HG03469 (cell line): ENCODE measurements around the gene GNG7.

Source experiments
- ATAC-seq: cut with Tn5 transposase; IDR thresholded peaks from one replicate; pipeline ENCODE4 v1.9.1; 2021; ENCODE audit warnings: mild to moderate bottlenecking, moderate library complexity, moderate number of reproducible peaks; ENCODE audit not compliant: unreplicated experiment

Gene GNG7

DNA sequence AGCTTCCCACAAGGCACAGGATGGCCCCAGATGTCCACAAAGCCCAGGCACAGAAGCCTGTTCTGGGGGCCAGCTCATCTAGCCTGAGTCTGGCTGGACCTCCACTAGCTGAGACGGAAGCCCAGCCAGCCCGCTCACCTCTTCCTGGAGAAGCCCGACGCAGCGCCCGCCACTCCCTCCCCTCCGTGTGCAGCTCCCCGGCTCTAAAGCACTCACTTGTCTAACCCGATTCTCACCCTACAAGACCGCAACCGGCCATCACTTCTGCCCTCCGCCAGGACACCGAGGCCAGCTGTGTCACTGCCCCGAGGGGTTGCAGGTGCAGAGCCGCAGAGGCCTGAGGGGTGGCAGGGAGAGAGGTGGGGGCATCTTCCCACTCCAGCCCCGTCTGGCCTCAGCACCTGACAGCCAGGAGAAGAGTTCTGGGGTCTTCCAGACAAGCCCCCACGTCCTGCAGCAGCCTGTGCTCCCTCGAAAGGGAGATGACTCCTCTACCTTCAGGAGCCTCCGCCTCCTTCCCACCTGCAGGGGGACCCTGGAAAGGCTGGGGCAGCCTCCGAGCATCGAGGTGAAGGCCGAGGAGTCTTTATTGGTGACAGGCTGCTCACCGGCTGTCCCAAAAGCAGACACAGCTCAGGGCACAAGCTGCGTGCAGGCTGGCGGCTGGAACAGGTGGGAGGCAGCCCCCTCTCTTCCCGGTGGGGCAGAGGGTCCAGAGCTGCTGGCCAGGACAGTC, 24.6 kb upstream of the GNG7 start:
- ATAC-seq: no peak

DNA sequence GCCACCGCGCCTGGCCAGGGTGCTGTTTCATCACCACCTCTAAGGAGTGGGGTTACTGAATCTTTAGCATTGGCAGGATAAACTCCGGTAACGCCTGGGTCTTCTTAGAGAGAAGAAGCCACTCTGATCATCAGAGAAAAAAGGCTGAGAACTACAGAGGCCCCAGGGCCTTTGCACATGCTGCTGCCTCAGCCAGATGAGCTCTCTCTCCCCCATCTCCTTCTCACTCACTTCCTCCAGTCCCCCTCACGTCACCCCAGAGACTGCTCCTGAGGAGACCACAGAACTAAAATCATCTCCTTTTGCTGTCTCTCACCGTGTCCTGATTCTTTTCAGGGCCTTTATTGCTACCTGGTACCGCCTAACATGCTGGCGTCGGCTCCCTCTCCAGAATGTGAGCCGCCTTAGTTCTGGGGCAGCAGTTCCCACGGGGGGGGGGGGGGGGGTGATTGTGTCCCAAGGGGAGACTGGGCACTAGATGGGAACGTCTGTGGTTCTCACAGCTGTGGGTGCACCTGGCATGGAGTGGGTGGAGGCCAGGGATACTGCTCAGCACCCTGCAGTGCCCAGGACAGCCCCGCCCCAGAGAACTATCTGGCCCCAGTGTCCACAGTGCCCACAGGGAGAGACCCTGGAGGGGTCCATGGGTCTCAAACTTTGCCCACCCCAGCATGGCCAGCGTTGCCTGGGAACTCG, 23.8 kb upstream of the GNG7 start:
- ATAC-seq: no peak

DNA sequence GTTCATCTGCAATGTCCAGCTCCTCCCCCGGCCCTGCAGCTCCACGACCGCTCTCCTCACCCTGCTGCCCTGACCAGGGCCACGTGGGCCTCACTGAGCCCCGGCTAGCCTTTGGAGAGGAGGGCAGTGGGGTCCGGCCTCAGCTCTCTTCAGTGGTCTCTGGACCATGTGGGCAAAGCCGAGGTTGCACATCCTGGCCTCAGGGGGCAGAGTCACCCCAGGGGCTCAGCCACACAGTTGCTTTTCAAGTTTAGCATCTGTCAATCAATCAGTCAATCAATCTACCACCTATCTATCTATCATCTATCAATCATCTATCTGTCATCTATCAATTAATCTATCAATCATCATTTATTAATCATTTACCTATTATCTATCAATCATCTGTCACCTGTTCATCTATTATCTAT, 21.7 kb upstream of the GNG7 start:
- no peak for ATAC-seq

DNA sequence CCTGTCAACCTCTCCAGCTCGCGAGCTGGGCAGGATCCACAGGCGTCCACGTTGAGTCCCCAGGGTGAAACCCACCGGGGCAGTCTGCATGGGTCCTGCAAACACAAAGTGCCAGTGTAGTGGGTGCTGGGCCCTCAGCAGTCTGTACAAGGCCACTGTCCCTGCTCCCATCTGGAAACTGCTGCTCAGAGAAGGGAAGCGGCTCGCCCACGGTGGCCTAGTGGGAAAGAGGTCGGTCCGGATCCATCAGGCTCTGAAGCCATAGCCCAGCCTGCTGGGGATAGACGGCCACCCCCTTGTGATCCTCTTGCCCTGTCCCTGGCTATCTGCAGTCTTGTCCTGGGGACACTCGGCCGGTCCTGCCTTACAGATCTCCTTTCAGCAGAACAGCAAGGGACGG, 21.3 kb upstream of the GNG7 start:
- ATAC-seq: no peak

DNA sequence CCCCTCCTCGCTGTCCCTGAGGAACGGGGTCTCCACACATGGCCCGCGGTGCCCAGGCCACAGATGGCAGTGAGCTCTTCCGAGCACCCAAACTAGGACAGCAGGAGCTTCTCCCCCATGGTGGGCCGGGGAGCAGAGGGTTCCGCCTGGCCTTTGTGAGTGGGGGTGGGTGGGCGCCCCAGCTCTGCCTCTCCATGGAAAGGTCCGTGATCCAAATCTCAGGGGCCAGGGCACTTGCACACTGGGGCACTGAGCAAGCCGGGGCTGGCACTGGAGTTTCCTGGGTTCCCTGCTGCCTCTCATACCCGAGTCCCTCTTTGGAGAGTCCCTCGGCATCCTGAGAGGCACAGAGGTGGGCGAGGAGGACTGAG, 20.8 kb upstream of the GNG7 start:
- ATAC-seq: no peak

DNA sequence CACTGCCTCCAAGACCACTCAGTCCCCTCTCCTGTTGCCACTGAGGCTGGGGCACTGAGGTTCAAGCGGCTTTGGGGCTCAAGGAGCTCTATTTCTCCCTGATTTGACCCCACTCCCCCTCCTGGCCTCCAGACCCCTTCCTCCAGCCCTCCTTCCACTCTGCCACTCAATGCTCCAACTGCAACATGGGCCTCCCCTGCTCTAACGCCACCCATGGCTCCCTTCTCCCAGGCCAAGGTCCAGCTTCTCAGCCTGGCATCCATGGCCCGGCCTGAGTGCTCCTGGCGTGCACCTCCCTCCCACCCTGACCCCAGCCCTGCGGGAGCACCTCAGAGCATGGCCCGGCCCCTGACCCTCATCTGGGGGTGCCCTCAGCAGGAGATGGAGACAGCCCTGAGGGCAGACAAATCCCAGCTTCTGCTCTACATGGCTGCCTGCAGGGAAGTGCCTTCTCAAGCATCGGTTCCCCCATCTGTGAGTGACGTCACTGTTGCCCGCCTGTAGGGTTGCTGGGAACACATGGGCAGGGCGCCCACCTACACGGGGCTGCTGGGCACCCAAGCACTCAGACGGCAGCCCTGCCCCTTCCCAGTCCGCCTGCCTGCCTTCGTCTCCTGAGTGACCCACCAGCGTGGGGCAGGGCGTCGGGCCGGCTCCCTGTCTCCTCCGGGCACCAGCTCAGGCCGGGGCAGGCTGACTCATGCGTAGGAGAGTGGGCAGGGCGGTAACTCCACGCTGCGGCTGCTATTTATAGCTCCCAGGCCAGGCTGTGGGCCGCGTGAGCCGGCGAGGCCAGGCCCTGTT, 20.2 kb upstream of the GNG7 start:
- no peak for ATAC-seq

DNA sequence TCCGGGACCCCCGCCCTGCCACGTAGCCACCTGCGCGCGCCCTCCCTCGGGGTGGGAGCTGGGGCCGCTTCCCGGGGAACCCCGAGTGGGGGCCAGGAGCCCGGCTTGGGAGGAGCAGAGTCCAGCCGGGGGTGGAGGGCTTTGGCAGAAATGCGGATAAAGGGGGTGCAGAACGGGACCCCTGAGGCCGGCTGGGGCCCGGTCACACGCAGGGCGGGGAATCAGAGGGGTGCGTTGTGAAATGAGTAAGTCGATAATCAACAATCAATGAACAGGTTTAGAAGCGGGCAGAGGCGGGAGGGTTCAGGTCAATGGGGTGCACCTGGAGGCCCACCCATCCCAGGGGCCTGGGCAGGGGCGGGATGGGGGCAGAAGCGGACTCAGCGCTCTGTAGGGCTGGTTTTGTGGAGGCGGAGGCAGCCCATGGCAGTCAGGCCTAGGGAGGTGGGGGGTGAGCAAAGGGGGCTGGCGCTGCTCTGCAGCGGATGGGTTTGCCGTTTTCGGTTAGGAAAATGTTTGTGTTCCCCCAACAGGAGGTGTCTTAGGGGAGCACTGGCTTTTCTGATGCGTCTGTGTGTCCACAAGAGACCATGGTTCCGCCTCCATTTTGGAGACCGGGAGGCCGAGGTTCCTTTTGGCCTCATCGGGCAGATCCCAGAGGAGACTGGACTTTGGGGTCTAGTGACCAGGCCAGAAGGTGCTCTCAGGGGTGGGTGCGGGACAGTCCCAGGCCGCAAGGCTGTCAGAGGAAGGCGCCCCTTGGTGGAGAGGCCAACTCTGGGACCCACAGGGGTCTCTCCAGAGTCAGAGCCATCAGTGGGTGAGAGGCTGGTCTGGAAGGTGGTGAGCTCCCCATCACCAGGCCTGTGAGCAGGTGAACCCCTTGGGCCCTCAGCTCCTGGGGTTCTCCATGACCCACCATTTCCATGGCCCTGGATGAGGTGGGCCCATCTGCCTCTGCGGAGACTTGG, 19.4 kb upstream of the GNG7 start:
- ATAC-seq: no peak

DNA sequence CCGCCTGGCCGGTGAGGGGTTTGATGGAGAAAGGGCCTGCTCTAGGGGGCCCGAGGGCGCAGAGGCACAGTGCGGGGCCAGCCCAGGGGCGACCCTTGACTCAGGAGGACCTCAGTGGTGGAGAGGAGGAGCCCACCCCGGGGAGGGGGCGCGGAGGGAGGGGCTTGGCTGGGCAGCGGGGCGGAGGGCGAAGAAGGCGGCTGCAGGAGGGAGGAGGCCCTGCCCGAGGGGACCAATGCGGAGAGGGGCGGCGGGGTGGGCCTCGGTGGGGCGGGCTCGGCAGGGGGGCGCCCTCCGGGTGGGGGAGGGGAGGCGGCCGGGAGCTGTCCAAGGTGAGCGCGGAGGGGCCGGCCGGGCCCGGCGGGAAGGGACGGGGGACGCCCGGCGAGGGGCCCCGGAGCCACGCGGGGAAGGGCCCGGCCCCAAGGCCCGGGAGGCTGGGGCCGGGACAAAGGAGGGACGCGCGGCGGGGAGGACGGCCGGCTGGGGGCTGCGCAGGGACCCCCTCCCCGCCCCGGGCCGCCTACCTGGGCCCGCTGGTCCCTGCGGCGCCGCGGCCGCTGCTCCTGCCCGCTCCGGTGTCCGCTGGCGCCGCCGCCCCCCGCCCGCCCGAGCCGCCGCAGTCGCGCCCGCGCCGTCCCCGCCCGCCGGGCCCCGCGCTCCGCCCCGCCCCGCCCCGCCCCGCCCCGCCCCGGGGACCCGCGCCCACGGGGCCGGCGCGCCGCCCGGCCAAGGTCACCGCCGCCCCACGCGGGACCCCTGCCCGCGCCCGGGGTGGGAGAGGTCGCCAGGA, 18.5 kb upstream of the GNG7 start, which contains the start of gene DIRAS1:
TSS of gene DIRAS1 (minus strand) at position 596 of the 793 bp plus-strand sequence. CDS start 3,566 bp downstream, outside the sequence.
- ATAC-seq: no peak

DNA sequence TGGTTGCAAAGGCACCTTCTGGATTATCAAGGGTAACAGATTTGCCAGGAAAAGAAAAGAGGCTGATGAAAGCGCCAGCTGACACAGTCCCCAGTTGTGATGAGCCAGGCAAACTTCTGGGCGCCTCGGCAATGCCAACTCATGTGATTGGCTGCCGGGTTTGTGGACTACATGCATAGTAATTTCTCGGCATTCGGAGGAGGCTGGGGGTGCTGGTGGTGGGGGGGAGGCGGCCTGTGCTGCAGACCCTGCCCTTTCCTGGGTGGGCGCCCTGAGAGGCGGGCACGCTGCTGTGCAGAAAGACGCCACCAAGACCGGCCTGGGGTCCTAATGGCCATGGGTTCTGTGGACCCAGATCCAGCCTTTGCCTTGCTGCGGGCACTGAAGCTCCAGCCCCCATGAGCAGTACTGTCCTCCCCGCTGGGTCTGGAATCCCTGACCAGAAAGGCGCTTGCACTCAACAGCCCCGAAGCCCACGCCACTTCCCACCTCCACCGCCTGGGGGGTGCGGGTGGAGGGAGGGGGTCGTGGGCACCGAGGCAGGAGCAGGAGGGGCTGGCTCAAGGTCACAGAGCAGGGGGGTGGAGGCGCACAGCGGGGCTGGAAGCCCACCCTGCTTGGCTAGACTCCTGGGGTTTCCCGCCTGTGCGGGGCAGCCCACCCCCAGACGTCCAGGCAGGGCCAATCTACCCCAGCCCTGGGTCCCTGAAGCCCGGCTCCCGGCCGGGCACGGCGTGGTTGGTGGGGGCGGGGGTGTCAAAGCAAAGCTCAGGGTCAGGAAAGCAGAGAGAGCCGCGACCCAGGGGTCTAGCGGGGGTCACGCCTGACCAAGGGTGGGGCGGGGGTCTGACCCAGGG, 17.7 kb upstream of the GNG7 start:
- no peak for ATAC-seq

DNA sequence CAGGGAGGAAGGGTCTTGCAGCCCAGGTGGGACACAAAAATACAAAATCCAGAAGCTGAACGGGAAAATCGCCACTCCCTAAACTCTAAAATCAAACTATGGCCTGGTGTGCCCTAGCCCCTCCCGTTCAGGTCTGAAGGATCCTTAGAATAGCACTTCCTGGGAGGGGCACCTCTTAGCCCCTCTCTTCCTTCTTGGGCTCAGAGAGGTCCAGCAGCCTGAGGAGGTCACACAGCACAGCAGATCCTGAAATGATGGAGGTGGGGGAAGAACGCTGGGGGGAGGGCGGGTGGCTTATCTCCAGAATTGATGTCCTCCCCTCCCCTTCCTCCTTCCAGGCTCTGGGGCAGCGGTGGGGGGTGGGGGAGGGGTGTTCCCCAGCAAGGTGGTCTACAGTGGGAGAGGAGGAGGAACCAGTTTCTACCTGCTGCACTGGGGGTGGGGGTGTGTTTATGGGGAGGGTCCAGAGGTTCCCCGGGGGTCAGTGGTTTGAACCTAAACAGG, 16.8 kb upstream of the GNG7 start:
- ATAC-seq: no peak

DNA sequence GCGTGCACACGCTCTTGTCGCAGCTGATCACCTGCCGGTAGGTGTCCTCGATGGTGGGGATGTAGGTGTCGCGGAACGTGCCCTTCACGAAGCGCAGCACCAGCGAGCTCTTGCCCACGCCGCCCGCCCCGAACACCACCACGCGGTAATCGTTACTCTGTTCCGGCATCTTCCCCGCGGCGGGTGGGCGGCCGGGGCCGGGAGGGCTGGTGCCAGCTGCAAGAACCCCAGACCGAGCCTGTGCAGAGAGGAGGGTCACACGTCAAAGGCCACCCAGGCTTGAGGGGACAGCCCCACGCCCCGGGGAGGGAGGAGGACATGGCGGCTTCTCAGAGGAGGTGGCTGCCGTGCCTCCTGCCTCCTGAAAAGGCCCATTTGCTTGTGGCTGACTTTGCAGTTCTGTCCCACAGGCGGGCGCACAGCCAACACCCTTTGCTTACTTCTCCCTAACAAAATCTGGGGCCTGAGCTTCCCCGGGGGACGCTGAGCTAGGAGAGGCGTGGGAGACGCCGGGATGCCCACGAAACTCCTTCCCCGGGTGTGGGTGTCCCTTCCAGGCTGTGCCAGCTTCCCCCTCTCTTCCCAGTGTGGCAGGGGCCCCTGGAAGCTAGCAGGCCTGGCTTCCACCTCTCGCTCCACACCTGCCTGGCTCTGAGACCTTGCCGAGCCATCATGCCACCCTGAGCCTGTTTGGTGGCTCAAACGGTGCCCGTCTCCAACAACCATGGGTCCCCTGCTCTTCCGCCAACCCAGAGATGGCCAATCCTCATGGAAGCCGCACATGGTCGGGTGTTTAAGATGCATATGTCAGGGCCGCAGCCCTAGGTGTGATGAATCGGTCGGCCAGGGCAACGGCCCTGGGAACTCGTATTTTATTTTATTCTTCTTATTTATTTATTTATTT, 15.4 kb upstream of the GNG7 start:
- no peak for ATAC-seq

DNA sequence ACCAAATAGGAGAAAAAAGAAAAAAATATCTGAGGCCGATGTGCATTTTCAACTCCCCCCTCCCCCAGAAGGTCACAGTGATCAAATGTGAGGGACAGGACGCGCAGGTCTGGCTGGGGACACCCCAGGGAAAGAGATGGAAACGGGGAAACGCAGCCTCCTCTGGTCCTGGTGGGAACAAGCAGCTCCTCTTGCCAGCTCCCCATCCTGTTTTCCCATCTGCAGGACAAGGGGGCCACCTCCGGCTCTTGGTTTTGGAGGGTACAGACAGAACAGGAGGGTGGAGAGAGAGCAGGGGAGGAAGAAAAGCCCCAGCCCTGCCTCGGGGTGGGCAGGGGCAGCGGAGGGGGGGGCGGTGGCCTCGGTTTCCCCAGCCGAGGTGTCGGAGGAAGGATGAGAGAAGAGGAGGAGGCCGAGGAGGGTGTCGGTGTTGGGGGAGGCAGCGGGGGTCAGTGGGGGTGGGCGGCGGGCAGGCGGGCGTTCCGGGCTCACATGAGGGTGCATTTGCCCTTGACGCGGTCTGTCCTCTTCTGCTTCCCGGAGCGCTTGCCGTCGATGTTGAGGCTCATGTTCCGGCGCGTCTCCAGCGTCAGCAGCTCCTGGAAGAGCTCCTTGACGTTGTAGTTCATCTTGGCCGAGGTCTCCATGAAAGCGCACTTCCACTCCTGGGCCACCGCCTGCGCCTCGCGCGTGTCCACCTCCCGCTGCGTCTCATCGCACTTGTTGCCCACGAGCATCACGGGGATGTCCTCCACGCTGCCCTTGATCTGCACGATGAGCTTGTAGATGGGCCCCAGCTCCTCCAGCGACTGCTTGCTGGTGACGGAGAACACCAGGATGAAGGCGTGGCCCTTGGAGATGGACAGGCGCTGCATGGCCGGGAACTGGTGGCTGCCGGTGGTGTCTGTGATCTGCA, 14.5 kb upstream of the GNG7 start:
- ATAC-seq: no peak

DNA sequence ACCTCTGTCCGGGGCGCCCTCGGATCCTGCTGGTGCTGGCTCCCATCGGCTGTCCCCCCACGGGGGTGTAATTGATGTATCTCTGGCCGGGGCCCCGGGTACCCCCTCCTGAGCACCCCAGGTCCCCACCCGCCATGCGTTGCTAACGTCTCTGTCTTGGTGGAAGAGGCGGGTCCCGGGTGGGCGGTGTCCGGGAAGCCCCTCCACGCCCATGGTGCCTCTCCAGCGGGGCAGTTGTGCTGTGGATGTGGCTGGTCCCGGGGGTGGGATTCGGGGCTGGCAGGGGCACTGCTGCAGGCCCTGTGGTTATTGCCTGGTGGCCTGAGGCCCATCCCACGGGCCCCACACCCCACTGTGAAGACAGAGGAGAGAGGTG, 13.8 kb upstream of the GNG7 start:
- no peak for ATAC-seq

DNA sequence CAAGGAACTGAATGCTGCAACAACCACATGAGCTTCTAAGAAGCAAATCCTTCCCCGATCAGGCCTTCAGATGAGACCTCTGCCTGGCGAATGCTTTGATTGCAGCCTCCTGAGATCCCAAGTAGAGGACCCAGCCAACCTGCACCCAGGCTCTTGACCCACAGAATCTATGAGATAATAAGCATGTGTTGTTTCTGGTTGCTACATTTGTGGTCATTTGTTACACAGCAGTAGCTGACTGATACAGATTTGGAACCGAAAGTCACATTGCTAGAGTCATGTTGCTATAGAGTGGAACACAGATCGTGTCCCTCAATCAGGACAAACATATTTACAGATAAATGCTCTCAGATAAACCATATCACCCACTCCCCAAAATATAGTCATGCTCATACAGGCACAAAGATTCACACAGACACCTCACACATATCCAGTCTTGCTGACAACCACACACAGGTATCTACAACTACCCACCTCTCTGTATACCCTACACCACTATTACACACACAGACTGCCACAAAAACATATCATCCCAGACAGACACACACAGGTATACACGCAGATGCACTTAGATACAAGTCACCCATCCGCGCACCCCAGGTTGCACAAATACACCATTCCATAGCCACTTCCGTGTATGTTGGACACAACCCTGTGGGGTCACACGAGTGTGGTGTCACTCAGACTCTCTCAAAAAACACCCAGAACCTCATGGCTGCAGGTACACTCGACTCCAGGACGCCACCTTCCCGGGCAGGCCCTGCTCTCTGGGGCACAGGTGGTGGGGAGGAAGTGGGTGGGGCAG, 13.2 kb upstream of the GNG7 start:
- no peak for ATAC-seq

DNA sequence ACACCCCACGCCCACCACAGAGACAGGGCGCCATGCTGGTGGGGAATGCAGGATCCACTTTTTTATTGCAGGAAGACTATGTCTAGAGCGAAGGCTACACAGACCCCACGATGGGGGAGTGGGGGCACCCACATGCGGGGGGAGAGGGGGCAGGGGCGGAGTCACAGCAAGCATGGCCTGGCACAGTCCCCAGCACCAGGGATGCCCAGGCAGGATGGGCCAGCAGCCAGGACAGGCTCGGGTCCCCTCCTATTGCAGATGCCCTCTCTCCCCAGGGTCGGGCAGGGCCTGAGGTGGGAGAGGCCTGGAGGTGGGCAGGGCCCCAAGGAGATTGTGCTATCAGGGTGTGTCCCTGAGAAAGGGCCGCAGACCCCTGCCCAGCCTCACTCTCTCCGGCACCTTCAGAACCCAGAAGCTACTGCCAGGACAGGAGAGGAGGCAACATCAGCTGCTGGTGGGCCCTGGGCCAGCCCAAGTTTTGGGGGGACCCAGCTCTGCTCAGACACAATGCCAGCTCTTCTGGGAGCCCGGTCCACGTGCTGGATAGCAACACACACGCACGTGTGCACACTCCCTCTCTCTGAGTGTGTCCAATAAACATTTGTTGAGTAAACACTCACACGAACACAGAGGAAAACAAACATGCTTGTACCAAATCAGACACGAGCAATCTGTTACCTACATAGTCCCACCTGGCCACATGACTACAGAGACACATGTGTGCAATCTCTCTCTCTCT, 12.2 kb upstream of the GNG7 start:
- no peak for ATAC-seq
